Panc1 (cell line): Measurements from ENCODE around the gene USP5. TPM values are rescaled to one million over a fixed set of nuclear protein-coding genes. Genes with fewer than 3 reads are reported as not detected.

ENCODE experiments used
- ATAC-seq: fragments of 200-7000 bp; cut with Tn5 transposase; 2 replicates; pipeline ENCODE4 v1.9.1; 2020; ENCODE audit warnings: mild to moderate bottlenecking, moderate library complexity
- BruUV-seq: library from RNA; stranded (reverse); fragments of 400-500 nt; replicated peaks from 2 replicates; lab custom pipeline; 2021; lab: Mats Ljungman, UMichigan
- CTCF ChIA-PET: fragments of 300-600 bp; sonication (Branson Sonifier 250); formaldehyde crosslinking; loops from one replicate; lab custom pipeline; 2022; ENCODE audit warnings: antibody characterized with exemption; lab: Charles Lee
- POLR2A ChIA-PET: fragments of 300-600 bp; sonication (Branson Sonifier 250); formaldehyde crosslinking; loops from one replicate; lab custom pipeline; 2022; ENCODE audit warnings: antibody characterized with exemption; lab: Charles Lee
- DNase-seq: peaks from one replicate; pipeline ENCODE4 v3.0.0-alpha.2; 2010; ENCODE audit warnings: low read depth, low spot score
- H3K27ac ChIP-seq: 2 replicates; pipeline ENCODE4 v1.5.1; 2011; ENCODE audit warnings: mild to moderate bottlenecking, low read length, inconsistent platforms
- H3K27me3 ChIP-seq: fragments of 200-500 bp; sonication (Bioruptor generic); 2 replicates; pipeline ENCODE4 v1.6.0; 2014; ENCODE audit warnings: low read length, inconsistent platforms; ENCODE audit not compliant: control insufficient read depth, insufficient read depth
- H3K36me3 ChIP-seq: fragments of 200-500 bp; sonication (Bioruptor generic); 2 replicates; pipeline ENCODE4 v1.5.1; 2014; ENCODE audit warnings: inconsistent platforms, mild to moderate bottlenecking, low read length, moderate library complexity; ENCODE audit not compliant: control insufficient read depth, insufficient read depth
- H3K4me1 ChIP-seq: 2 replicates; pipeline ENCODE4 v1.5.1; 2011; ENCODE audit warnings: inconsistent platforms, mild to moderate bottlenecking, low read length, moderate library complexity; ENCODE audit not compliant: control insufficient read depth, insufficient read depth
- H3K4me3 ChIP-seq, 2 experiments: 2 replicates each; pipeline ENCODE4 v1.5.1; 2011 to 2012; ENCODE audit warnings: low read depth in 2 of 2, low read length in 2 of 2, mild to moderate bottlenecking in 2 of 2, inconsistent platforms in 1 of 2, moderate library complexity in 1 of 2
- H3K9me3 ChIP-seq: fragments of 200-500 bp; sonication (Bioruptor generic); 2 replicates; pipeline ENCODE4 v1.5.1; 2014; ENCODE audit warnings: low read depth, mild to moderate bottlenecking, inconsistent platforms, low read length, moderate library complexity; ENCODE audit not compliant: control insufficient read depth, insufficient read depth
- POLR2AphosphoS5 ChIP-seq: IDR thresholded peaks from 2 replicates; pipeline ENCODE4 v1.6.1; 2012; ENCODE audit warnings: mild to moderate bottlenecking, low read depth, low read length, moderate library complexity
- SIN3A ChIP-seq: IDR thresholded peaks from 2 replicates; pipeline ENCODE4 v1.6.1; 2012; ENCODE audit warnings: low read depth, mild to moderate bottlenecking, low read length, moderate library complexity, borderline replicate concordance; ENCODE audit not compliant: insufficient read depth
- TCF7L2 ChIP-seq: IDR thresholded peaks from 2 replicates; pipeline ENCODE4 v1.6.1; 2011; ENCODE audit warnings: mild to moderate bottlenecking, low read depth, low read length, inconsistent platforms
- in situ Hi-C: cut with HindIII; loops from 2 replicates; pipeline ENCODE4 v1.10.0; 2016; ENCODE audit warnings: low sequenced_read_pairs, low pct_unique_long_range_greater_than_20kb
- intact Hi-C: fragments of 100-400 bp; cut with micrococcal nuclease; formaldehyde crosslinking; loops from one replicate; pipeline ENCODE4 v1.10.0; 2022; ENCODE audit not compliant: unreplicated experiment
- total RNA-seq: library from RNA; stranded (reverse); gene quantifications from one replicate; pipeline ENCODE4 v1.2.1, GENCODE V29; 2021; ENCODE audit not compliant: unreplicated experiment
- TF ChIP-seq, protein P1 (sequence below), 2 experiments: IDR thresholded peaks; 2 replicates each; pipeline ENCODE4 v1.6.1; 2011 to 2012; ENCODE audit warnings: low read depth in 2 of 2, control low read depth in 1 of 2, low read length in 1 of 2, mild to moderate bottlenecking in 1 of 2, moderate library complexity in 1 of 2; ENCODE audit not compliant: insufficient read depth in 1 of 2
- TF ChIP-seq, protein P2 (sequence below): fragments of 450-650 bp; IDR thresholded peaks from 2 replicates; pipeline ENCODE4 v1.5.1; 2017; ENCODE audit warnings: mild to moderate bottlenecking

USP5 gene
- total RNA-seq, 1 experiment from 2014 or later: 104 TPM

DNA sequence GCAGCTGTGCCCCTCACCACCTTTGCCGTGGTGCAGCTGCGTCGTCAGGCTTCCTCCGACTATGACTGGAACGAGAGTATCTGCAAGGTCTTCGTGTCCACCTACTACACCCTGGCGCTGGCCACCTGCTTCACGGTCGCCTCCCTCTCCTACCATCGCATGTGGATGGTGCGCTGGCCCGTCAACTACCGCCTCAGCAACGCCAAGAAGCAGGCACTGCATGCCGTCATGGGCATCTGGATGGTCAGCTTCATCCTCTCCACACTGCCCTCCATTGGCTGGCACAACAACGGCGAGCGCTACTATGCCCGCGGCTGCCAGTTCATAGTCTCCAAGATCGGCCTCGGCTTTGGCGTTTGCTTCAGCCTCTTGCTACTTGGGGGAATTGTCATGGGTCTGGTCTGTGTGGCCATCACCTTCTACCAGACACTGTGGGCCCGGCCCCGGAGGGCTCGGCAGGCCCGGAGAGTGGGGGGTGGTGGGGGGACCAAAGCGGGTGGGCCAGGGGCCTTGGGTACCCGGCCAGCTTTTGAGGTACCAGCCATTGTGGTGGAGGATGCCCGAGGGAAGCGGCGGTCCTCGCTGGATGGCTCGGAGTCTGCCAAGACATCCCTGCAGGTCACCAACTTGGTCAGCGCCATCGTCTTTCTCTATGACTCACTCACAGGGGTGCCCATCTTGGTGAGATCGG is 27.7 kb upstream of the USP5 start:
- Histone ChIP-seq H3K4me3 (no peak overlapping the region), H3K9me3 (no peaks in the 10 kb centered on the region), H3K4me1 (peaks cover 10% of the 10 kb centered on the region; the same call in 1 of the 2 replicates), H3K27me3 (no peaks in the 10 kb centered on the region), H3K36me3 (no peaks in the 10 kb centered on the region), H3K27ac (no peak overlapping the region)
- ChIA-PET CTCF (interaction anchor here (0.6 to 1.3 kb wide), 3 partner anchors 71 to 474 kb away, joined by 5 to 11 read pairs (median 7); partner anchors contain the start of gene MLF2), POLR2A (interaction anchor here (0.6 kb wide), 1 partner anchor 43 kb away, joined by 7 read pairs; no protein-coding TSS in a partner anchor)
- DNase-seq: no peak
- in situ Hi-C loops: no loop called here
- intact Hi-C loops: no loop called here
- no TSS peak for BruUV-seq
- TF ChIP-seq SIN3A (no peak), POLR2AphosphoS5 (no peak), TCF7L2 (no peak)
- TF ChIP-seq, protein P1, sequence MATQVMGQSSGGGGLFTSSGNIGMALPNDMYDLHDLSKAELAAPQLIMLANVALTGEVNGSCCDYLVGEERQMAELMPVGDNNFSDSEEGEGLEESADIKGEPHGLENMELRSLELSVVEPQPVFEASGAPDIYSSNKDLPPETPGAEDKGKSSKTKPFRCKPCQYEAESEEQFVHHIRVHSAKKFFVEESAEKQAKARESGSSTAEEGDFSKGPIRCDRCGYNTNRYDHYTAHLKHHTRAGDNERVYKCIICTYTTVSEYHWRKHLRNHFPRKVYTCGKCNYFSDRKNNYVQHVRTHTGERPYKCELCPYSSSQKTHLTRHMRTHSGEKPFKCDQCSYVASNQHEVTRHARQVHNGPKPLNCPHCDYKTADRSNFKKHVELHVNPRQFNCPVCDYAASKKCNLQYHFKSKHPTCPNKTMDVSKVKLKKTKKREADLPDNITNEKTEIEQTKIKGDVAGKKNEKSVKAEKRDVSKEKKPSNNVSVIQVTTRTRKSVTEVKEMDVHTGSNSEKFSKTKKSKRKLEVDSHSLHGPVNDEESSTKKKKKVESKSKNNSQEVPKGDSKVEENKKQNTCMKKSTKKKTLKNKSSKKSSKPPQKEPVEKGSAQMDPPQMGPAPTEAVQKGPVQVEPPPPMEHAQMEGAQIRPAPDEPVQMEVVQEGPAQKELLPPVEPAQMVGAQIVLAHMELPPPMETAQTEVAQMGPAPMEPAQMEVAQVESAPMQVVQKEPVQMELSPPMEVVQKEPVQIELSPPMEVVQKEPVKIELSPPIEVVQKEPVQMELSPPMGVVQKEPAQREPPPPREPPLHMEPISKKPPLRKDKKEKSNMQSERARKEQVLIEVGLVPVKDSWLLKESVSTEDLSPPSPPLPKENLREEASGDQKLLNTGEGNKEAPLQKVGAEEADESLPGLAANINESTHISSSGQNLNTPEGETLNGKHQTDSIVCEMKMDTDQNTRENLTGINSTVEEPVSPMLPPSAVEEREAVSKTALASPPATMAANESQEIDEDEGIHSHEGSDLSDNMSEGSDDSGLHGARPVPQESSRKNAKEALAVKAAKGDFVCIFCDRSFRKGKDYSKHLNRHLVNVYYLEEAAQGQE (IDR thresholded peaks at IDR 0.05; ENCODE audit: insufficient read depth in 1 of 2, low read depth in 2 of 2, low read length in 1 of 2): no peak
- TF ChIP-seq, protein P2, sequence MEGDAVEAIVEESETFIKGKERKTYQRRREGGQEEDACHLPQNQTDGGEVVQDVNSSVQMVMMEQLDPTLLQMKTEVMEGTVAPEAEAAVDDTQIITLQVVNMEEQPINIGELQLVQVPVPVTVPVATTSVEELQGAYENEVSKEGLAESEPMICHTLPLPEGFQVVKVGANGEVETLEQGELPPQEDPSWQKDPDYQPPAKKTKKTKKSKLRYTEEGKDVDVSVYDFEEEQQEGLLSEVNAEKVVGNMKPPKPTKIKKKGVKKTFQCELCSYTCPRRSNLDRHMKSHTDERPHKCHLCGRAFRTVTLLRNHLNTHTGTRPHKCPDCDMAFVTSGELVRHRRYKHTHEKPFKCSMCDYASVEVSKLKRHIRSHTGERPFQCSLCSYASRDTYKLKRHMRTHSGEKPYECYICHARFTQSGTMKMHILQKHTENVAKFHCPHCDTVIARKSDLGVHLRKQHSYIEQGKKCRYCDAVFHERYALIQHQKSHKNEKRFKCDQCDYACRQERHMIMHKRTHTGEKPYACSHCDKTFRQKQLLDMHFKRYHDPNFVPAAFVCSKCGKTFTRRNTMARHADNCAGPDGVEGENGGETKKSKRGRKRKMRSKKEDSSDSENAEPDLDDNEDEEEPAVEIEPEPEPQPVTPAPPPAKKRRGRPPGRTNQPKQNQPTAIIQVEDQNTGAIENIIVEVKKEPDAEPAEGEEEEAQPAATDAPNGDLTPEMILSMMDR: no peak
- ATAC-seq: no peak

- H3K27ac ChIP-seq: no peak overlapping the region
- ChIA-PET CTCF (interaction anchor here (0.6 to 1.3 kb wide), 2 partner anchors 71 to 119 kb away, joined by 5 to 11 read pairs; partner anchors contain the start of gene MLF2), POLR2A (no interaction called here)
- H3K27me3 ChIP-seq: no peaks in the 10 kb centered on the region
- H3K4me1 ChIP-seq: peaks cover 10% of the 10 kb centered on the region; the same call in 1 of the 2 replicates
- H3K36me3 ChIP-seq: no peaks in the 10 kb centered on the region
- DNase-seq (no peak), ATAC-seq (peak; percentile 28; the same call in 1 of the 2 replicates)
- intact Hi-C loops (loop anchor here (1.0 to 5.0 kb wide), 2 partner anchors 73 to 89 kb away; partner anchors contain the start of gene MLF2), in situ Hi-C loops (no loop called here)
- BruUV-seq: TSS peak; percentile 56
- H3K9me3 ChIP-seq: no peaks in the 10 kb centered on the region
- peak overlapping the region in 1 of 2 experiments; percentile 27; a peak in 1 of 4 replicates for H3K4me3 ChIP-seq
- no peak for TF ChIP-seq POLR2AphosphoS5
- TF ChIP-seq TCF7L2: no peak
- no peak for TF ChIP-seq SIN3A
- TF ChIP-seq, protein P1 (IDR thresholded peaks at IDR 0.05; ENCODE audit: insufficient read depth in 1 of 2, low read depth in 2 of 2, low read length in 1 of 2): no peak
- TF ChIP-seq, protein P2: no peak
Measured at GRCh38 chr12:6824901-6825381, 27.0 kb upstream of the USP5 start.
